ENCODE results near the gene ADRA2C. TPM values are rescaled to one million over a fixed set of nuclear protein-coding genes. Genes with fewer than 3 reads are reported as not detected.

ADRA2C gene
- total RNA-seq, 1 experiment from 2014 or later = not detected

DNA sequence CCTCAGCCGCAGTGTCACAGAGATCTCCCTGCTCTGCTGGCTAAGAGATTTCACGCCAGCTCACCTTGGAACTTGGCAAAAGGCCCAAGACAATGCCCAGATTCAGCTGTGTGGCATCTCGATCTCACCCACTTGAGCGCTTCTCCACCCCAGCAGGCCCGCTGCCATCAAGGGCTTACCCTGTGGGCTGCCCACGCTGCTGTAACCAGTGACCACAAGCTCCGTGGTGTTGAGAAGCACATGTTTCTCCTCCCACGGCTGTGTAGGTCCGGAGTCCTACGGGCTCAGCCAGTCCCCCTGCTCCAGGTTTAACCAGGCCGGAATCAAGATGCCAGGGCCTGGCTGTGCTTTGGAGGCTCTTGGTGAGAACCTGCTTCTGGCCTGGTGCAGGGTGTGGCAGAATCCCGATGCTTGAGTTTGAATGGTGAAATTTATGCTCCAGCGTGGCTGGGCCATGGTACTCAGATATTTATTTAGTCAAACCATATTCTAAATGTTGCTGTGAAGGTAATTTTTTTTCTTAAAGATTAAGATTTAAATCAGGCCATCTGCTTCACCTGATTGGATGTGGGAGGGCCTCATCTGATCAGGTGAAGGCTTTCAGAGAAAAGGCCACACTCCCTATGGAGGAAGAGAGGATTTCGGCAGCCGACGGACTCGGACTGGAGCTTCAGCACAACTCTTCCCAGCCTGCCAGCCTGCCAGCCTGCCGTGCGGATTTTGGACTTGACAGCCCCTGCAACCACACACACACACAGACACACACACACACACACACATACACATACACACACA is 24.8 kb upstream of the ADRA2C start:
- Histone ChIP-seq H3K27me3 (ENCODE audit: insufficient read depth, low read depth) (peaks cover 91% of the 10 kb centered on the region), H3K9me2 (ENCODE audit: insufficient read depth) (no peaks in the 10 kb centered on the region), H3K4me1 (replicated peaks; ENCODE audit: insufficient read depth) (no peaks in the 10 kb centered on the region), H3K36me3 (ENCODE audit: low read depth) (no peaks in the 10 kb centered on the region), H4K20me1 (ENCODE audit: insufficient read depth) (no peaks in the 10 kb centered on the region), H3K27ac (no peak overlapping the region), H3K4me2 (no peak overlapping the region), H3K4me3 (no peak overlapping the region), H3K79me2 (ENCODE audit: low read depth) (no peaks in the 10 kb centered on the region), H3K9me3 (ENCODE audit: insufficient read depth, low read depth) (no peaks in the 10 kb centered on the region), H3F3A (ENCODE audit: insufficient read depth, low read depth) (no peaks in the 10 kb centered on the region), H2AFZ (no peak overlapping the region)
- no TSS peak for BruUV-seq (replicated peaks)
- ChIA-PET CTCF (no interaction called here), POLR2A (ENCODE audit: unreplicated experiment) (no interaction called here)
- TF ChIP-seq, protein P1, sequence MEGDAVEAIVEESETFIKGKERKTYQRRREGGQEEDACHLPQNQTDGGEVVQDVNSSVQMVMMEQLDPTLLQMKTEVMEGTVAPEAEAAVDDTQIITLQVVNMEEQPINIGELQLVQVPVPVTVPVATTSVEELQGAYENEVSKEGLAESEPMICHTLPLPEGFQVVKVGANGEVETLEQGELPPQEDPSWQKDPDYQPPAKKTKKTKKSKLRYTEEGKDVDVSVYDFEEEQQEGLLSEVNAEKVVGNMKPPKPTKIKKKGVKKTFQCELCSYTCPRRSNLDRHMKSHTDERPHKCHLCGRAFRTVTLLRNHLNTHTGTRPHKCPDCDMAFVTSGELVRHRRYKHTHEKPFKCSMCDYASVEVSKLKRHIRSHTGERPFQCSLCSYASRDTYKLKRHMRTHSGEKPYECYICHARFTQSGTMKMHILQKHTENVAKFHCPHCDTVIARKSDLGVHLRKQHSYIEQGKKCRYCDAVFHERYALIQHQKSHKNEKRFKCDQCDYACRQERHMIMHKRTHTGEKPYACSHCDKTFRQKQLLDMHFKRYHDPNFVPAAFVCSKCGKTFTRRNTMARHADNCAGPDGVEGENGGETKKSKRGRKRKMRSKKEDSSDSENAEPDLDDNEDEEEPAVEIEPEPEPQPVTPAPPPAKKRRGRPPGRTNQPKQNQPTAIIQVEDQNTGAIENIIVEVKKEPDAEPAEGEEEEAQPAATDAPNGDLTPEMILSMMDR (conservative IDR thresholded peaks at IDR 0.05) = no peak
- TF ChIP-seq EZH2 (IDR thresholded peaks at IDR 0.05; ENCODE audit: low read depth) = no peak
- intact Hi-C loops (cut with micrococcal nuclease; ENCODE audit: unreplicated experiment) = no loop called here
- DNase-seq = no peak

GRCh38 chr4:3742610-3743009 is 23.6 kb upstream of the ADRA2C start:
- TF ChIP-seq, protein P1 (conservative IDR thresholded peaks at IDR 0.05) = no peak
- TF ChIP-seq EZH2 (IDR thresholded peaks at IDR 0.05; ENCODE audit: low read depth) = no peak
- BruUV-seq (replicated peaks) = no TSS peak
- Histone ChIP-seq H3K9me2 (ENCODE audit: insufficient read depth) (no peaks in the 10 kb centered on the region), H3K36me3 (ENCODE audit: low read depth) (no peaks in the 10 kb centered on the region), H3K27me3 (ENCODE audit: insufficient read depth, low read depth) (peaks cover 86% of the 10 kb centered on the region), H3F3A (ENCODE audit: insufficient read depth, low read depth) (no peaks in the 10 kb centered on the region), H4K20me1 (ENCODE audit: insufficient read depth) (no peaks in the 10 kb centered on the region), H3K79me2 (ENCODE audit: low read depth) (no peaks in the 10 kb centered on the region), H3K9me3 (ENCODE audit: insufficient read depth, low read depth) (no peaks in the 10 kb centered on the region), H3K4me3 (no peak overlapping the region), H3K4me1 (replicated peaks; ENCODE audit: insufficient read depth) (no peaks in the 10 kb centered on the region), H2AFZ (no peak overlapping the region), H3K27ac (no peak overlapping the region), H3K4me2 (no peak overlapping the region)
- no peak for DNase-seq
- ChIA-PET POLR2A (ENCODE audit: unreplicated experiment) (no interaction called here), CTCF (no interaction called here)
- intact Hi-C loops (cut with micrococcal nuclease; ENCODE audit: unreplicated experiment) = no loop called here

- no peak for DNase-seq
- no peak overlapping the region for H3K4me2 ChIP-seq
- no peaks in the 10 kb centered on the region for H4K20me1 ChIP-seq (ENCODE audit: insufficient read depth)
- H3K9me2 ChIP-seq (ENCODE audit: insufficient read depth) = no peaks in the 10 kb centered on the region
- intact Hi-C loops (cut with micrococcal nuclease; ENCODE audit: unreplicated experiment) = no loop called here
- no TSS peak for BruUV-seq (replicated peaks)
- TF ChIP-seq EZH2 (IDR thresholded peaks at IDR 0.05; ENCODE audit: low read depth) = no peak
- TF ChIP-seq, protein P1 (conservative IDR thresholded peaks at IDR 0.05) = no peak
- H3F3A ChIP-seq (ENCODE audit: insufficient read depth, low read depth) = no peaks in the 10 kb centered on the region
- no peaks in the 10 kb centered on the region for H3K79me2 ChIP-seq (ENCODE audit: low read depth)
- ChIA-PET POLR2A (ENCODE audit: unreplicated experiment) (interaction anchor here (0.6 kb wide), 1 partner anchor 210 kb away, joined by 5 read pairs; no protein-coding TSS in a partner anchor), CTCF (no interaction called here)
- H3K27ac ChIP-seq = no peak overlapping the region
- H3K36me3 ChIP-seq (ENCODE audit: low read depth) = no peaks in the 10 kb centered on the region
- H3K4me3 ChIP-seq = no peak overlapping the region
- H2AFZ ChIP-seq = no peak overlapping the region
- H3K4me1 ChIP-seq (replicated peaks; ENCODE audit: insufficient read depth) = no peaks in the 10 kb centered on the region
- no peaks in the 10 kb centered on the region for H3K9me3 ChIP-seq (ENCODE audit: insufficient read depth, low read depth)
- H3K27me3 ChIP-seq (ENCODE audit: insufficient read depth, low read depth) = peaks cover 88% of the 10 kb centered on the region
Observed at GRCh38 chr4:3744232-3744631, 22.0 kb upstream of the ADRA2C start.
